ENCODE results near the gene GRK5.

GRK5 gene

DNA sequence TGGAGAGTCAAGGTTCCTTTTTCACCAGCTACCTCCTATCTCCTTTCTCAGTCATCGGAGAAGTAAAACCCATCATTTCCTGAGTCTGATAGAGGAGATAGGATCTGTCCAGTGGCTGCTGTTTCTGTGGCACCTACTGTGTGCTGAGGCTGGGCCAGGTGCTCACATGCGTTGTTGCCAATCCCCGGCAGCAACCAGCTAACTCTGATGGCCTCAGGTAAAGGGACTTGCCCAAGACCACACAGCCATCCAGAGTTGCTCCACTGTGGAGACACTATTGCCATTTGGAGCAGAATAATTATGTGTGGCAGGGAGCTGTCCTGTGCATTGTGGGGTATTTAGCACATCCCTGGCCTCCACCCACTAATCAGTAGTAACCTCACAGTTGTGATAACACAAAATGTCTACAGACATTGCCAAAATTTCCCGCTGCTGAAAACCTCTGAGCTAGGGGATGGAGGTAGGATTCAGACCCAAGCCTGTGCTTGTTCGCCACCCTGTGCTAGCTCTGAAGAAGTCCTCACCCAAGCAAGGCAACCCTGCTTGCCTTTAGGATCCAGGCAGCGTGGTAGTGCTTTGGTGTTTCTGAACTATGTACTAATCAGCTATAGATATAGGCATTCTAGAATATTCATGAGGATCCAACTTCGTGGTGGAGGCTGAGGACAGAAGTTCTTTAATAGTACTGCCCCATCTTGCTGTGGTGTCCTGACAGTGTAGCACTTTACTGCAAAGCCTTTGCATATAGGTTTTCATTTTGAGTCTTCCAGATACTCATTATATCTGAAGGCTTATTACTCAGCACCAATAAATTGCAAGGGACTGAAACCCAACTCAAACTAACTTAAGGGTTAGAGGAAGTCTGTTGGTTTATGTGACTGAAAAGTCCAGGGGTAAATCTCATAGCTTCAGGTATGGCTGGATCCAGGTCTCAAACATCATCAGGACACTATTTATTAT, 164.6 kb downstream of the GRK5 start:
- in situ Hi-C loops (cut with HindIII; ENCODE audit: low sequenced_read_pairs), result no loop called here

DNA sequence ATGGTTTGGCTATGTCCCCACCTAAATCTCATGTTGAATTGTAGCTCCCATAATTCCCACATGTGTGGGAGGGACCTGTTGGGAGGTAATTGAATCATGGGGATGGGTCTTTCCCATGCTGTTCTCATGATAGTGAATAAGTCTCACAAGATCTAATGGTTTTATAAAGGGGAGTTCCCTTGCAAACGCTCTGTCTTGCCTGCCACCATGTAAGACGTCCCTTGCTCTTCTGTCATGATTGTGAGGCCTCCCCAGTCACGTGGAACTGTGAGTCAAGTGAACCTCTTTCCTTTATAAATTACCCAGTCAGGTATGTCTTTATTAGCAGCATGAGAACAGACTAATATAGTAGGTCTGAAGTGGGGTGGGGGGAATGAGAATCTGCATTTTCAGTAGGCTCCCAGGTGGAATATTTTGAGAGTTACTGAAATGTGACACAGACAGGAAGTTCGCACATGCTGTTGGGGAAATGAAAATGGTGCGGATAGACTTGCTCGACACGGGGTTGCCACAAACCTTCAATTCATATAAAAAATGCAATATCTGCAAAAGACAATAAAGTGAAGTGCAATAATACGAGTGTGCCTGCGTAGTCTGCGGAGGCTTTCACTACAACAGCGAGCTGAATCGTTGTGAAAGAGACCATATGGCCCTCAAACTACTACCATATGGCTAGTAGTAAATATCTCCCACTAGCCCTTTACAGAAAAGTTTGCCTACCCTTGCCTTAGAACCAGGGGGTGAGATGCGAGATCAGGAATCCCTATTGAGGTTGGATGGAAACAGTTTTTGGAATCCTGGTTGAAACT, 166.1 kb downstream of the GRK5 start:
- in situ Hi-C loops (cut with HindIII; ENCODE audit: low sequenced_read_pairs), result no loop called here

GRCh38 chr10:119374236-119374635, 166.9 kb downstream of the GRK5 start:
- in situ Hi-C loops (cut with HindIII; ENCODE audit: low sequenced_read_pairs), result no loop called here

DNA sequence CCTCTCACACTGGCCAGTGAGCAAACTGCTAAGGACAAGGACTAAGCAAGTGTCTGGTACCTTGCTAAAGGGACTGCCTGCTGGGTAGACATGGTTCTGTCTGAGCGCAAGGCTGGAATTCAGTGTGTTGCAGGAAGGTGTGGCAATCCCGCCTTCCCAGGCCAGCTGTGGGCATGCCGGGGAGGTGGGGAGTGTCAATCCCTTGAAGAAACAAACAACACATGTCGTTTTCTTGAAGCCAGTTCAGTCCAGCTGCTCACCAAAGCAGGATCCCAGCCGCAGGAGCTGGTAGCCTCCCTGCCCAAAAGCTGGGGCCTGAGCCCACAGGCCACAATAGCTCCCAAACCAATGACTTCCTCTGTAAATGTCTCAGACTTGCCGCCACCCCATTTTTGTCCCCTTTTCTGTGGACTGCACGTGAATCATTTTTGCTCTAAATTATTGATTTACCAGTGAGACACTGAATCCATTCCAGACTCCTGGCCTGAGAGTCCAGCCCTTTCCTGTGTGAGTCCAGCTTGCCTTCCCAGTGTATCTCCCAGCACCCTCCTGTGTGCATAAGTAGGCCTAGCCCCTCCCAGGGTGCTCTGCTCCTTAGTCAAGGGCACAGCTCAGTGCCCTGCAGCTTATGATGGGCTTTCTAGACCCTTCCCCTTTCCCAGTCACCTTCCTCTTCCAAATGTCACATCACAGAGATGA, 168.4 kb downstream of the GRK5 start:
- in situ Hi-C loops (cut with HindIII; ENCODE audit: low sequenced_read_pairs), result no loop called here

GRCh38 chr10:119377451-119377957, 170.1 kb downstream of the GRK5 start:
- in situ Hi-C loops (cut with HindIII; ENCODE audit: low sequenced_read_pairs), result no loop called here

GRCh38 chr10:119377958-119378736, 170.8 kb downstream of the GRK5 start:
- in situ Hi-C loops (cut with HindIII; ENCODE audit: low sequenced_read_pairs), result no loop called here

GRCh38 chr10:119378737-119379067, 171.3 kb downstream of the GRK5 start:
- in situ Hi-C loops (cut with HindIII; ENCODE audit: low sequenced_read_pairs), result no loop called here

GRCh38 chr10:119379466-119380071, 172.2 kb downstream of the GRK5 start:
- in situ Hi-C loops (cut with HindIII; ENCODE audit: low sequenced_read_pairs), result no loop called here

DNA sequence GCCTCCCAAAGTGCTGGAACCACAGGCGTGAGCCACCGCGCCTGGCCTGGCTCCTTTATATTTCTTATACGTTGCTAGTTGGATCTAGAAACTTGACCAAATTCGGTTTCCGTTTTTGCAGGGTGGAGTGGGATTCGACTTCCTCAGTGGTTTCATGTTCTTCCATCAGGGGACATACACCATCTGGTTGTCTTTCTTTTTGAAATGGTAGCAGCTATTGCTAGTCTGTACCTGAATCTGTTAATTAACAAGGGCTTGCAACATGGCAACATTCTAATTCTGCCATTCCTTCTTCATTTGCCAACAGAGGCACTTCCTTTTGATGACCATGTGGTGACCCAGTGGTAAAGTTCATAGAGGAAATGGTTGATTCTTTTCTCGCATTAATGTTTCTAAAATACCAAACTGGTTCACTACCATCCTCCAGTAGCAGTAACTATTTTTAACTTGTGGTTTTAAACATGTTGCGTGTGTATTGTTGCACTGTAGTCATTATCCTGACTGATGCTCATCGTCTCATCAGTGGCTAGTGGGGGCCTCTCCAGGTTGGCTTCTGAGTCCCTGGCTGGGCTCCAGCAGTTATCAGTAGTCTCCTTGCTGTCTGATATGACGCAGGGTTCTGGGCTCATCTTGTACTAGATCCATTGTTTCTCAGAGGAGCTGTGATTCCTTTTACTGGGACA, 175.9 kb downstream of the GRK5 start:
- in situ Hi-C loops (cut with HindIII; ENCODE audit: low sequenced_read_pairs), result no loop called here

- in situ Hi-C loops (cut with HindIII; ENCODE audit: low sequenced_read_pairs), result no loop called here
Measured at GRCh38 chr10:119384127-119384526, 176.8 kb downstream of the GRK5 start.

DNA sequence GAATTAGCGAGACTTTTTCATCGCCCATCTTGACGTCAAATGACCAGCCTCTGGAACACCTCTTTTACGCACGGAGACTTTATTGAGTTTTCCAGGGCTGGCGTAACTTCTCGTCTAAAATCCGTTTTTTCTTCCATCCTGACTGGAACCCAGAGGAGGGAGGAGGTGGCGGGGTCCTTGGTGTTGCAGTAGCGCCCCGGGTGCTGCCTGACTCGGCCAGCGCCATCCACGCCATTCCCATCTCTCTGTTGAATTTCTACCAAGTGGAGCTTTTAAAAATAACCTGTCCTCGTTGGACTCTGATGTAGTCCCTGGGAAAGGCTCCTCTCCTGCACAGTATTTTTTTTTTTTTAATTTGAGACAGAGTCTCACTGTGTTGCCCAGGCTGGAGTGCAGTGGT, 179.3 kb downstream of the GRK5 start:
- in situ Hi-C loops (cut with HindIII; ENCODE audit: low sequenced_read_pairs), result no loop called here

DNA sequence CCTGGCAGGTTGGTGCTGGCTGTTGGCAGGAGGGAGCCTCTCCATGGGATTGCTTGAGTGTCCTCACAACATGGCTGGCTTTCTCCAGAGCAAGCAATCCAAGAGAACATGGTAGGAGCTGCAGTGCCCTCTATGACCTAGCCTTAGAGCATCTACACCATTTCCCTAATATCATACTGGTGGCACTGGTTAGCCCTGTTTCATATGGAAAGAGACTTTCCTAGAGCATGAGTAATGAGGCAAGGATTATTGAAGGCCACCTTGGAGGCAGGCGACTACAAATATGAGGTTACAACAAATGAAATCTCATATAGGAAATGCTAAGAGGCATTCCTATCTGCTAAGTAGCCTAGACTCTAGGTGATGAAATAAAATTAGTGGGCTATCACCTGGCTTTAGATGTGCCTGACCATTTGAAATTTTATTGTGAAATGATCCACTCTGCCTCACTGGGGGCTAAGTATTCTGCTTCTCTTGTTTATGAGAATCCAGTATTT, 181.5 kb downstream of the GRK5 start:
- in situ Hi-C loops (cut with HindIII; ENCODE audit: low sequenced_read_pairs), result no loop called here

- in situ Hi-C loops (cut with HindIII; ENCODE audit: low sequenced_read_pairs), result no loop called here
Measured at GRCh38 chr10:119391440-119392251, 184.3 kb downstream of the GRK5 start.

GRCh38 chr10:119393019-119393418, 185.6 kb downstream of the GRK5 start:
- in situ Hi-C loops (cut with HindIII; ENCODE audit: low sequenced_read_pairs), result no loop called here

GRCh38 chr10:119393421-119393820, 186.1 kb downstream of the GRK5 start:
- in situ Hi-C loops (cut with HindIII; ENCODE audit: low sequenced_read_pairs), result no loop called here

DNA sequence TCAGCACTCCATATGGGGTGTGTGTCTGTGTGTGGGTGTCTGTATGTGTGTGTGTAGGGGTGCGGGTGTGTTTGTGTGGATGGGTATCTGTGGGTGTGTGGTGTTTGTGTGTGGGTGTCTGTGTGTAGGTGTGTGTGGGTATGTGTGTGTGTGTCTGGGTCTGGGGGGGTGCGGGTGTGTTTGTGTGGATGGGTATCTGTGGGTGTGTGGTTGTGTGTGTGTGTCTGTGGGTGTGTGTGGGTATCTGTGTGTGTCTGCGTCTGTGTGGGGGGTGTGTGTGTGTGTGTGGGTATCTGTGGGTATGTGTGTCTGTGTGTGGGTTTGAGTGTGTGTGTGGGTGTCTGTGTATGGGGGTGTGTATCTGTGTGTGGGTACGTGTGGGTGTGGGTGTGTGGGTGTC, 186.5 kb downstream of the GRK5 start:
- in situ Hi-C loops (cut with HindIII; ENCODE audit: low sequenced_read_pairs), result no loop called here

DNA sequence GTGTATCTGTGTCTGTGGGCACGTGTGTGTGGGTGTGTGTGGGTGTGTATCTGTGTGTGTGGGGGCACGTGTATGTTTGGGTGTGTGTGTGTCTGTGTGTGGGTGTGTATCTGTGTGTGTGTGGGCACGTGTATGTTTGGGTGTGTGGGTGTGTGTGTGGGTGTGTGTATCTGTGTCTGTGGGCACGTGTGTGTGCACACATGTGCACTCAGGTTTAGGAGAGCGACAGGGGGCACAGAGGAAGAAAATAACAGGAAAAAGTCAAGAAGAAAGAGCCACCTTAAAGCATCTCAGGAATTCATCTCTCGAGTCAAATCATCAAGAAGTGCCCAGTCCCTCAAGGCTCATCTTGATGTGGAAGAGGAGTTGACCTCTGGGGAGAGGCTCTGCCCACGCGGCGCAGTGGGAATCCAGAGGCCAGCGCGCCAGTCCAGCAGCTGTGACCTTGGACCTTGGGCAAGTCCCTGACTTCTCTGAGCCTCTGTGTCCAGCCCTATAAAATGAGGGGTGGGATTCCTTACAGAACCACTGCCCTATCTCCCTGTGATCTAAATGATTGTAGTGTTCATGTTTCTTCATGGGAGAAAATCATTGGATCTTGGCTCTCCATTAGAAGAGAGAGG, 187.4 kb downstream of the GRK5 start:
- in situ Hi-C loops (cut with HindIII; ENCODE audit: low sequenced_read_pairs), result no loop called here
